NCI-H69 (cell line): ENCODE data around the gene C7.
A peak's percentile ranks its signal among the peaks of the same experiment; 100 is the strongest.
"Not testable (repeated sequence)": the region's sequence is repeated elsewhere in the genome, so short reads cannot be mapped to it uniquely, and the experiment has no call there.

Experiments used
- DNase-seq: peaks from one replicate; lab custom pipeline; 2025; lab: John Stamatoyannopoulos, UW

Gene C7

DNA sequence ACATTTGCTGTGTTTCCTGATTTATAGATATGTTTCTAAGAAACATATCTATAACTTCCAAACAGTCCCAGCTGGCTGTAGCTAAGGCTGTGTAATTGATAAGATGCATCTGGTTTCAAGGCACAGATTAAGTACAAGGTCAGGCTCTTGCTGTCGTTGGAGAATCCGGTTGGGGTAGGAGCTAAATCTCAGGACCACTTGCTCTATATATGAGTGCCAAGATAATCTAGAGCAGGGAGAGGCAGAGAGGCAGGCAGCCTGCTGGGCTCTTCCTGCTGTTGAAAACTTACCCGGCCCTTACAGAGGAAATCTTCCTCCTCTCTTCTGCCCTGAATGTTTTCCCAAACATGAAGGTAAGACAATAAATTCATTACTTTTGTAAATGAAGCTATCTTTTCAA, at the start of gene C7:
Gene C7, plus strand, starts transcription at position 234 of the 400 bp plus-strand sequence. Its CDS starts 114 bp downstream, at position 348.
- DNase-seq: peak; percentile 3

DNA sequence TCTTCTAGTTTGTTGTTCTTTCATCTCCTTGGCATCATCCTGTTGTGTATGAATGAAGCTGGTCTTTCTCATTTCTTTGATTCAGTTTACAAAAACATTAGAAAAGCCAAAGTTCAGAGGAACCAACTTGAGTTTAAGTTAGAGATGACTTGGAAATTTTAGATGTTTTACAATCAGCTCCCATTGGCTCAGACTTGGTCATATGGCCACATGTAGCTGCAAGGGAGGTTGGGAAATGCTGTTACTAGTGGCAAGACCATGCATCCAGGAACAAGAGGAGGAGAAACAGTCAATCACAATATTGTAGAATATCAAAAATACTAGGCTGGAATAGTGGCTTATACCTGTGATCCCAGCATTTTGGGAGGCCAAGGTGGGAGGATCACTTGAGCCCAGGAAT, 48.6 kb upstream of the C7 start:
- no peak for DNase-seq

GRCh38 chr5:40865004-40865403, 44.3 kb upstream of the C7 start:
- DNase-seq: not testable (repeated sequence)

- DNase-seq: no peak
Measured at GRCh38 chr5:40866844-40867243, 42.5 kb upstream of the C7 start.

- DNase-seq: peak; percentile 33
Measured at GRCh38 chr5:40869384-40869783, 39.9 kb upstream of the C7 start.

DNA sequence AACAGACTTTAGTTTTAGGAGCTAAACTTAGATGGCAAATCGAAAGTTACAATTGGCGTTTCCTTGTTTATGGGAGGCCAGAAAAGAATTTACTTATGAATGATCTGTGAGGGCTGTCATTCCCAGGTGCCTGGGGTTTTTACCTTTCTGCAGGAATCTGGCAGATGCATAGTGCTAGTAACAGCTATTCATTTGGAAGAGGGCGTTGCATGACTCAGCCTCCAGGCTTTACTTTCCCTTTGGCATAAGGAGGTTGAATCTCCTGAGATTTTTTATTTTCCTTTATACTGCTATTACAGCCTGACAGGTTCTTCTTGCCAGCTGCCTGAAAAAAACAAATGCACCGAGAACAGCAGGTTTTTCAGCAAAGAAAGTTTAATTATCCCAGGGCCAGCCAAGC, 38.1 kb upstream of the C7 start:
- no peak for DNase-seq

GRCh38 chr5:40872253-40872652, 37.0 kb upstream of the C7 start:
- DNase-seq: not testable (repeated sequence)

DNA sequence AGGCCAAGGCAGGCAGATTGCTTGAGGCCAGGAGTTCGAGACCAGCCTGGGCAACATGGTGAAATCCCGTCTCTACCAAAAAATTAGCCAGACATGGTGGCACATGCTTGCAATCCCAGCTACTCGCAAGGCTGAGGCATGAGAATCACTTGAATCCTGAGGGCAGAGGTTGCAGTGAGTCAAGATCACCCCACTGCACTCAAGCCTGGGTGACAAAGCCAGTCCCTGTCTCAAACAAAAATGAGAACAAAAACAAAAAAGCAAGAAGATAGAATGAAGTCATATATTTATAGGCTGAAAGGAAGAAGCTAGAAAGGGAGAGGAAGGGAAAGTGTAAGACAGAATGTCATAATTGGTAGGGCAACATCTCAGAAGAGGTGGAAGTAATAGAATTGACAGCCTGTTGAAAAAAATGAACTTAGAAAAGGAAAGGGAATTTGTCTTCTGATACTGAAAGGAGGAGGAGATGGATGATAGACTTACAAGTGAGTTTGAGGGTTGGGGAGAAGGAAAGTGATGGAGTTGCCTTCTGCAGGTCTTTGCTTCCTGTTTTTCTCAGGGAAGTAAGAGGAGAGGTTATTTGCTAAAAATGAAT, 35.9 kb upstream of the C7 start:
- no peak for DNase-seq

GRCh38 chr5:40875958-40876357, 33.3 kb upstream of the C7 start:
- DNase-seq: no peak

DNA sequence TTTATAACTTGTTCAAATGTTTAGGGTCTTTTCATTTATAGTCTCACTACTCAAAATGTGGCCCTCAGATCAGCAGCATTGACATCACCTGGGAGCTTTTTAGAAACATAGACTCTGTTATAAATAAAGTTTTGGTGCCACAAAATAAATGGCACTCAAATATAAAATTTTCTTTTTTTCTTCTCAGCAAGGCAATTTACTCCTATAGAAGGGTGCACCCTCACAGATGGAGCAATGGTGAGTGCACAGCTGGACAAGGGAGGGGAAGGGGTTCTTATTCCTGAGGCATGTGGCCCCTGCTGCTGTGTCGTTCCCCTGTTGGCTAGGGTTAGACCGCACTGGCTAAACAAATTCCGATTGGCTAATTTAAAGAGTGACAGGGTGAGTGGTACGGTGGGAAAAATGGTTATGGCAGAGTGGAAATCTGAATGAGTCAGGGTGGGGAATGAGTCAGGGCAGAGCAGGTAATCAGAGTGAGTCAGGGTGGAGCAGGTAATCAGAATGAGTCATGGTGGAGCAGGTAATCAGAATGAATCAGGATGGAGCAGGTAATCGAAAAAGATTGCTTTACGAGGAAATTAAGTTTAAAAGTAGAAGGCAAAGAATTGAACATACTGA, 31.8 kb upstream of the C7 start:
- no peak for DNase-seq

GRCh38 chr5:40879163-40879942, 29.9 kb upstream of the C7 start:
- DNase-seq: peak; percentile 31

GRCh38 chr5:40882291-40882690, 27.0 kb upstream of the C7 start:
- DNase-seq: no peak

GRCh38 chr5:40883051-40883450, 26.2 kb upstream of the C7 start:
- not testable (repeated sequence) for DNase-seq

- peak; percentile 25 for DNase-seq
Measured at GRCh38 chr5:40895440-40896425, 13.6 kb upstream of the C7 start.

DNA sequence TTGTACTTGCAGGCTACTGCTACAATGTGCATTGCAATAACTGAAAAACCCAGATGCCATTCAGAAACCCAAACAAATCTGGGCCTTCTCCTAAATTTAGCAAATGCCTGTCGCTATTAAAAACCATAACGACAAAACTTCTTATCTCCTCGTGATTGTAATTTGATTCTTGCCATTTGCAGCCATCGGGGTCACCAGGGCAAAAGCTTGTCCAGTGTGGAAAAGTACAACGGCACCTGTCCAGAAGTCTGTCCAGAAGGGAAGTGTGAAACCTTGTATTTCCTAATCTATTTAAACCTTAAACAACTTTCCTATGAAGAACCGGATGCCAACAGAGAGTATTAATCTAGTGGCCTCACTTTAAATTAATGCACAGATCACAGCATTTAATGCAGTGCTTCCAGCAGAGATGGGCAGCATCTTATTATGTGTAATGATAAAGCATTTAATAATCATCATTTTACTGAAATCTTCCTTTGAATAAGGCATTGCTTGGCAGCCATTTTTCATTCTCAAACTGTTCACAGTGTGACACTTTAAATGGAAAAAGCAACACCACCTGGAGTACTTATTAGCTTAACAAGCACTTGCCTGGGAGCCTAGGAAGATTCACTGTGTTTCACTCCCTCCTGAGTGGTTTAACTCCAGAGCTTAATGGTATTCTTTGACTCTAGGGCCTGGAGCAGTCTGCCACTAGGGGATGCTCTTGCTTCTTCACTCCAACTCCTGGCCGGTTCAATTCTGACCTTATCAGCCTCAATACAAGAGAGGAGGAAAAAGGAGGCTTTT, 4.9 kb upstream of the C7 start:
- peak; percentile 84 for DNase-seq

- no peak for DNase-seq
Measured at GRCh38 chr5:40904994-40905306, 4.3 kb upstream of the C7 start.

- peak; percentile 30 for DNase-seq
Measured at GRCh38 chr5:40906351-40906751, 2.9 kb upstream of the C7 start.

DNA sequence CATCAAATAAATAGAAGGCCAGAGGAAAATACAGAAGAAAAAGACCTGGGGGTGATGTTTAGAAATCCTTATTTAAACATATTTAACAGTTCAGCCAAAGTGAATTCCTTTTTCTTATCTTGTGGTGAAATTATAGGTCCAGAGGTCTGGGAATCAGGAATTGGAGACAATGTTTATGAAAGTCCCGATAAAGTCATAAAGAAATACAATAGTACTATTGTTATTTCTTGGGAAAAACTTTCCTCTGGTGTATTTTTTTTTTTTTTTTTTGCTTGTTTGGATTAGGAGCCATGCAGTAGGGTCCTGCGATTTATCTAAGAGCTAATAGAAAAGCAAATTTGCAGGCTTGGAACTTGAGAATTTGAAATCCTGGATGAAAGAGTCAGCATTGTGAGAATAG, 426 bp downstream of the C7 start:
- DNase-seq: no peak

DNA sequence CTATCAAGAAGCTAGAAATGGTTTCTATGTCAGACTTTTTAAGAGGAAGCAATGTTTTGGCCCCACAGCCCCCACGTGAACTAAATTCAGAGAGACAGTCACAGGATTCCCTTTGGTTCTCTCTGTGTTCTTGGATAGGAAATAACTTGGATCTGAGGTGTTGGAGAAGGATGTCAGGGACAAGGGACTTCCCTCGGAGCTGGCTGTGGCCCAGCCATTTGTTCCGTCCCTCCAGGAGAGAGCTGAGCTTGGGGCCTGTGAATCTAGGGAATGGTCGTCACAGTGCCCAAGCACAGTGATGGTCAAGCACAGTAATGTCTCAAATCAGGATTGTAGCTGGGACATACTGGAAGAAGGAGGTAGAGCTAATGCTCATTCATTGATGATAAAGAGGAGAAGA, 2.0 kb downstream of the C7 start:
- no peak for DNase-seq

DNA sequence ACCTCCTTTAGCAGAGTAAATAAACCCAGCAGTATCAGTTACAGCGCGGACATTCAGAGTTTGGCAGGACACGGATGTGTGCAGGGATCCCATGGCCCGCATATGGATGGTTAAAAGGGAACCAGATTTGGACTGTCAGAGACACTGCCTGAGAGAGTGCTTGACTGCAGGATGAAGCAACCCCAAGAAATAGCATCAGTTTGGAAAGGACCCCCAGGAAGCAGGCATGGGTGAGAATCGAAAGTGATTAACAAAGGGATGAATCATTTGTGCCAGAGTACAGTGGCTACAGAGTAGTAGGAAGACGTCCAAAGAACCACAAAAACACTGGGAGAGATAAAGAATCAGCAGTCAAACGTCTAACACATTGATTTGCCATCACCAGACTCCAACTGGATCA, 5.5 kb downstream of the C7 start:
- DNase-seq: no peak

DNA sequence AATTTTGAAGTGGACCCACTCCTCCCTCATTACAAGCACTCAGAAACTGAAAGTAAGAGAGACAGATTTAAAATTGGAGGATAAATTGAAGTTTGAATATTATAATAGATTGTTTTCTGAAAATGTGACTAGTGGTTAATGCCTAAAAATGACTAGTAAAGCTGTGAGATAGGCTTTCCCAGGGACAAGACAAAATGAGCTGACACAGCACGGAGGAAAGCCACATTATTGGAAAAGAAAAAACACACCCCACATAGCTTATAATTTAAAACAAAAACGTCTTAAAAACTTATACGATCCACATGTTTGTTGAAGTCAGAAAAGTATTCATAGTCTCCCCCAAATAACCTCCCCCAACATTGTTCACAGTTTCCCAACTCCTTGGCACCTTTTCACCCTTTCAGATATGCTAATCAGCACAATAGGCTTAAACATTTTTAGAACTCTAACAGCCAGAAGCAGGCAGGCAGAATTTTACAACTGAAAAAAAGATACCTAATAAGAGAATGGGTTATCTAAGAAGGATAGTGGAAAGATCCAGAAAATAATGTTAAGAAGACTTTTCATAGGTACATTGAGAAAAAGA, 6.1 kb downstream of the C7 start:
- no peak for DNase-seq
